Astrocyte (in vitro differentiated cells and primary cell): ENCODE data around the gene HAPLN3. TPM values are rescaled to one million over a fixed set of nuclear protein-coding genes. Genes with fewer than 3 reads are reported as not detected.

Source experiments
- DNase-seq: peaks from one replicate; pipeline ENCODE4 v3.0.0-alpha.2; 2010; ENCODE audit warnings: low read depth
- FAIRE-seq: peaks from 2 replicates; lab custom pipeline; 2011; peaks lifted over from hg19 to GRCh38; lab: Jason Lieb, UNC
- H2AFZ ChIP-seq: 2 replicates; pipeline ENCODE4 v1.6.0; 2012; ENCODE audit warnings: low read depth, low read length, inconsistent platforms
- H3K27ac ChIP-seq: 2 replicates; pipeline ENCODE4 v1.5.1; 2011; ENCODE audit warnings: low read depth, low read length, inconsistent platforms
- H3K27me3 ChIP-seq: 2 replicates; pipeline ENCODE4 v1.6.0; 2011; ENCODE audit warnings: low read length, inconsistent platforms; ENCODE audit not compliant: insufficient read depth
- H3K36me3 ChIP-seq: 2 replicates; pipeline ENCODE4 v1.5.1; 2011; ENCODE audit warnings: low read length, inconsistent platforms; ENCODE audit not compliant: insufficient read depth
- H3K4me1 ChIP-seq: 2 replicates; pipeline ENCODE4 v1.5.1; 2011; ENCODE audit warnings: low read length, inconsistent platforms; ENCODE audit not compliant: insufficient read depth
- H3K4me2 ChIP-seq: 2 replicates; pipeline ENCODE4 v1.6.0; 2012; ENCODE audit warnings: low read length, inconsistent platforms
- H3K4me3 ChIP-seq: 2 replicates; pipeline ENCODE4 v1.5.1; 2011; ENCODE audit warnings: low read depth, mild to moderate bottlenecking, low read length, inconsistent platforms; ENCODE audit not compliant: insufficient read depth
- H3K79me2 ChIP-seq: 2 replicates; pipeline ENCODE4 v1.6.0; 2012; ENCODE audit warnings: mild to moderate bottlenecking, low read length, inconsistent platforms; ENCODE audit not compliant: insufficient read depth
- H3K9ac ChIP-seq: 2 replicates; pipeline ENCODE4 v1.6.0; 2012; ENCODE audit warnings: mild to moderate bottlenecking, low read length, inconsistent platforms
- H3K9me3 ChIP-seq: 2 replicates; pipeline ENCODE4 v1.5.1; 2012; ENCODE audit warnings: low read depth, mild to moderate bottlenecking, low read length, inconsistent platforms; ENCODE audit not compliant: insufficient read depth
- H4K20me1 ChIP-seq: 2 replicates; pipeline ENCODE4 v1.6.0; 2012; ENCODE audit warnings: low read length, inconsistent platforms; ENCODE audit not compliant: insufficient read depth
- H3K27ac Mint-ChIP-seq: one replicate; pipeline ENCODE4 v1.8.0; 2021; ENCODE audit warnings: mild to moderate bottlenecking, mixed read lengths; ENCODE audit not compliant: unreplicated experiment
- H3K27me3 Mint-ChIP-seq: one replicate; pipeline ENCODE4 v1.8.0; 2021; ENCODE audit warnings: low read depth, mixed read lengths; ENCODE audit not compliant: unreplicated experiment
- H3K36me3 Mint-ChIP-seq: one replicate; pipeline ENCODE4 v1.8.0; 2021; ENCODE audit warnings: low read depth, mixed read lengths; ENCODE audit not compliant: unreplicated experiment
- H3K4me1 Mint-ChIP-seq: one replicate; pipeline ENCODE4 v1.8.0; 2021; ENCODE audit warnings: low read depth, mixed read lengths; ENCODE audit not compliant: unreplicated experiment
- H3K4me3 Mint-ChIP-seq: one replicate; pipeline ENCODE4 v1.8.0; 2021; ENCODE audit warnings: mild to moderate bottlenecking, moderate library complexity, mixed read lengths; ENCODE audit not compliant: unreplicated experiment
- H3K9me3 Mint-ChIP-seq: one replicate; pipeline ENCODE4 v1.8.0; 2021; ENCODE audit warnings: mild to moderate bottlenecking, mixed read lengths; ENCODE audit not compliant: unreplicated experiment
- EZH2 ChIP-seq: IDR thresholded peaks from 2 replicates; pipeline ENCODE4 v1.6.1; 2012; ENCODE audit warnings: mild to moderate bottlenecking, low read length, inconsistent platforms; ENCODE audit not compliant: insufficient read depth
- total RNA-seq: library from RNA; stranded (reverse); gene quantifications from 2 replicates; pipeline ENCODE4 v1.2.1, GENCODE V29; 2021
- TF ChIP-seq, protein P1 (sequence below): IDR thresholded peaks from 2 replicates; pipeline ENCODE4 v1.5.1; 2011; ENCODE audit warnings: low read depth, mild to moderate bottlenecking, inconsistent platforms, low read length, moderate library complexity; ENCODE audit not compliant: insufficient read depth

HAPLN3 gene
- total RNA-seq, 1 donor from 2014 or later = 8.2 TPM

DNA sequence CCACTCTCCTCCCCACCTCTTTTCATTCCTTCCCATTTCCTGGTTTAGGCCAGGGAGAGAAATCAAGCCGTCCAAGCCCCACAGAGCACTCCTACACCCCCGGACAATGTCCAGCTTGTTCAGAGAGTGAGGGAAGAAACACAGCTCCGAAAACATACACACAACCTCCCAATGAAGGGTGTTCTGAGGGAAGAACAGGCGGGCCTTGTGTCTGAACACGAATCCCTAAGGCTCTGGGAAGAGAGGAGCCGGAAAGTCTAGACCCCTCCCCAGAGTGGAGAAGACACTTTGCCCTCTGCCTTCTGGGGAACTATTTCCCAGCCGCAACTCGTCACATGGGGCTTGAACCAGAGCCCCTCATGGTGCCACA lies 61.6 kb downstream of the HAPLN3 start:
- Histone ChIP-seq H3K4me3 (no peak overlapping the region), H3K27me3 (no peaks in the 10 kb centered on the region), H3K4me2 (peak overlapping the region; percentile 0), H3K9ac (no peak overlapping the region), H3K79me2 (no peaks in the 10 kb centered on the region), H3K9me3 (no peaks in the 10 kb centered on the region), H3K36me3 (no peaks in the 10 kb centered on the region), H4K20me1 (no peaks in the 10 kb centered on the region), H2AFZ (peak overlapping the region; percentile 14), H3K27ac (no peak overlapping the region), H3K4me1 (peaks cover 3% of the 10 kb centered on the region)
- TF ChIP-seq, protein P1, sequence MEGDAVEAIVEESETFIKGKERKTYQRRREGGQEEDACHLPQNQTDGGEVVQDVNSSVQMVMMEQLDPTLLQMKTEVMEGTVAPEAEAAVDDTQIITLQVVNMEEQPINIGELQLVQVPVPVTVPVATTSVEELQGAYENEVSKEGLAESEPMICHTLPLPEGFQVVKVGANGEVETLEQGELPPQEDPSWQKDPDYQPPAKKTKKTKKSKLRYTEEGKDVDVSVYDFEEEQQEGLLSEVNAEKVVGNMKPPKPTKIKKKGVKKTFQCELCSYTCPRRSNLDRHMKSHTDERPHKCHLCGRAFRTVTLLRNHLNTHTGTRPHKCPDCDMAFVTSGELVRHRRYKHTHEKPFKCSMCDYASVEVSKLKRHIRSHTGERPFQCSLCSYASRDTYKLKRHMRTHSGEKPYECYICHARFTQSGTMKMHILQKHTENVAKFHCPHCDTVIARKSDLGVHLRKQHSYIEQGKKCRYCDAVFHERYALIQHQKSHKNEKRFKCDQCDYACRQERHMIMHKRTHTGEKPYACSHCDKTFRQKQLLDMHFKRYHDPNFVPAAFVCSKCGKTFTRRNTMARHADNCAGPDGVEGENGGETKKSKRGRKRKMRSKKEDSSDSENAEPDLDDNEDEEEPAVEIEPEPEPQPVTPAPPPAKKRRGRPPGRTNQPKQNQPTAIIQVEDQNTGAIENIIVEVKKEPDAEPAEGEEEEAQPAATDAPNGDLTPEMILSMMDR = no peak
- no peak for TF ChIP-seq EZH2
- Mint-ChIP-seq H3K4me1 (peaks cover 6% of the 10 kb centered on the region), H3K27ac (peak overlapping the region; percentile 35), H3K27me3 (peaks cover 6% of the 10 kb centered on the region), H3K4me3 (no peak overlapping the region), H3K9me3 (no peaks in the 10 kb centered on the region), H3K36me3 (no peaks in the 10 kb centered on the region)
- FAIRE-seq = no peak
- DNase-seq = no peak

DNA sequence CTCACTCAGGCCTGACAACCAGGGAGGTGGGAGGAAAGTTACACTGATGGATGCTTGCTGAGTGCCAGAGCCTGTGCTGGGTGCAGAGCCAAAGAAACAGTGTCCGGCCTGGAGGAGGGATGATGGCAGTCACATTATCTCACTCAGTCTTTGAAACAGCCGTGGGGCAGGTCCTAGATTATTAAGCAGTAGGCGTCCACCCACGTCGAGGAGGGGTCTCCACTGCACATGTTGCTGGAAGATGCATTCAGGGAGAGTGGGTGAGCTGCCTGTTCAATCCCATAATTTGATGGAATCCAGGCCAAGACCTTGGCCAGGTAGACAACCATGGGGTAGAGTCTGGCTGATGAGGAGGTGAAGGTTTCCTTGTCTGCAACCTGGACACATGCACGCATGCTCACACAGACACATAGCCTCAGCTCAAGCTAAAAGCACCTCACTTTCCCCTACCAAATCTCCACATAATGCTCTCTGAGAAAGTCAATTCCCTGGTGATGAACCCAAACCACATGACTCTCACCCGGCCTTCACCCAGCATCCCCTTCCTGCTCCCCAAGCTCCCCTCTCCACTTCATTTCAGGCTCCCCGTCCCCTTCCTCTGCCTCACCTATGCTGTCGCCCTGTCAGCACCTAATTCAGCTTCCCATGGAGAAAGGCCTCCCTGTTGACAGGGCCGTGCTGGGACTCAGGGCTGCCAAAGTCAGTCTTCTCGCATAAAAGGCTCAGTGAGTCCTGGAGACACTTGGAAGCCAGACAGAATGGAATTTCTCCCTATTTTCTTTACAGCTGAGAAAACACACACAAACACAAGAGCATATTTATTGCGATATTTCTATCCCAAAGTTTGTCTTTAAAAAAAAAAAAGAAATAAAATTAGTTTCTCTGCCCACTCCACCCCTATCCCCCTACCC lies 62.3 kb downstream of the HAPLN3 start:
- no peak for TF ChIP-seq EZH2
- TF ChIP-seq, protein P1 = no peak
- no peak for FAIRE-seq

DNA sequence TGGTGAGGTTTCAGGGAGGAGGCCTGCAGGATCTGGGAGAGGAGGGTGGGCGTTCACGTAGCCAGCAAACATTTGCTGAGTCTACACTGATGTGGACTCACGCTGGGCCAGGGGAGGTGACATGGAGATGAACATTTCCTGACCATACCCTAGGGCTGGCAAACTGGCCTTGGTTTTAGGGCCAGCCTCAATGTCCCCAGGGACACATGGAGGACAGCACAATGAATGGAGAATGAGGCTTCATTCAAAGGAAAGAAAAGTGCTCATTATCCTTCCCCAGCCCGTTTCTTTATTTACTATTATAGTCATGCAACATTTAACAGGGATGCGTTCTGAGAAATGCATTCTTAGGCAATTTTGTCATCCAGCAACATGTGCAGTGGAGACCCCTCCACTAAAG lies 65.3 kb downstream of the HAPLN3 start:
- H3K79me2 ChIP-seq = no peaks in the 10 kb centered on the region
- DNase-seq (no peak), FAIRE-seq (no peak)
- H3K9me3 ChIP-seq = no peaks in the 10 kb centered on the region
- H3K4me2 ChIP-seq = no peak overlapping the region
- H3K27me3 Mint-ChIP-seq = peaks cover 2% of the 10 kb centered on the region
- TF ChIP-seq, protein P1 = no peak
- no peak for TF ChIP-seq EZH2
- no peaks in the 10 kb centered on the region for H3K9me3 Mint-ChIP-seq
- H3K36me3 ChIP-seq = no peaks in the 10 kb centered on the region
- peaks cover 20% of the 10 kb centered on the region for H3K27me3 ChIP-seq
- no peak overlapping the region for H3K9ac ChIP-seq
- H4K20me1 ChIP-seq = no peaks in the 10 kb centered on the region
- H3K4me1 Mint-ChIP-seq = peaks cover 6% of the 10 kb centered on the region
- H2AFZ ChIP-seq = no peak overlapping the region
- H3K36me3 Mint-ChIP-seq = no peaks in the 10 kb centered on the region
- H3K4me3 ChIP-seq = no peak overlapping the region
- H3K4me1 ChIP-seq = peaks cover 3% of the 10 kb centered on the region
- no peak overlapping the region for H3K27ac Mint-ChIP-seq
- H3K27ac ChIP-seq = no peak overlapping the region
- H3K4me3 Mint-ChIP-seq = no peak overlapping the region

More for the DNA sequence above, 62.3 kb downstream of the HAPLN3 start:
- Histone ChIP-seq H3K9ac (no peak overlapping the region), H3K36me3 (no peaks in the 10 kb centered on the region), H3K79me2 (no peaks in the 10 kb centered on the region), H3K27ac (no peak overlapping the region), H3K27me3 (no peaks in the 10 kb centered on the region), H3K4me1 (peaks cover 3% of the 10 kb centered on the region), H2AFZ (no peak overlapping the region), H3K4me2 (no peak overlapping the region), H3K4me3 (no peak overlapping the region), H3K9me3 (no peaks in the 10 kb centered on the region), H4K20me1 (no peaks in the 10 kb centered on the region)
- no peak for DNase-seq
- Mint-ChIP-seq H3K27ac (peak overlapping the region; percentile 59), H3K27me3 (peaks cover 6% of the 10 kb centered on the region), H3K36me3 (no peaks in the 10 kb centered on the region), H3K4me1 (peaks cover 6% of the 10 kb centered on the region), H3K4me3 (no peak overlapping the region), H3K9me3 (no peaks in the 10 kb centered on the region)
